Activated T-cell treated with anti-CD3 and anti-CD28 coated beads, Interleukin-2, amount 50 U/mL, for 1 hour (primary cell): ENCODE results near the gene CTTNBP2NL.
A peak's percentile ranks its signal among the peaks of the same experiment; 100 is the strongest.
"Not testable (repeated sequence)": the region's sequence is repeated elsewhere in the genome, so short reads cannot be mapped to it uniquely, and the experiment has no call there.

ENCODE experiments used
- DNase-seq: peaks from one replicate; pipeline ENCODE4 v3.0.0-alpha.2; 2020

CTTNBP2NL gene

GRCh38 chr1:112387807-112388206, 8.2 kb upstream of the CTTNBP2NL start:
- DNase-seq, result no peak

DNA sequence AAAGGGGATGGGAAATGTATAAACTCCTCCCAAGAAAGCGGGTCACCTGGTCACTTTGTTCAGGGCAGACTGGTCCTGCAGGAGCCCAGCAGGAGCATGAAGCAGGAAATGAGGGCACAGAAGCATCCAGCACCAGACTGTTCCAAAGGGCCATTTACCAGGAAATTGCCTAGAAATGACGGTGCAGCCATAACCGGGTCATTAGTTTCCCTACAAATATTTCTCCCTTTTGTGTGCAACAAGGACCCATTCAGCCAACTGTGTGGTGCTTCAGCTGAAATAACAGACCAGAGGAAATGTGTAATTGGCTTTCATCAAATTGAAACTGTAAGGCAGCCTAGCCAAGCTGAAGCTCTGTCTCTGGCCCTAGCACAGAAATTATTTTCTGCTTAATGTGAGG, 7.6 kb upstream of the CTTNBP2NL start:
- DNase-seq, result no peak

- DNase-seq, result no peak
These were observed 6.3 kb upstream of the CTTNBP2NL start for GRCh38 chr1:112389689-112390088.

DNA sequence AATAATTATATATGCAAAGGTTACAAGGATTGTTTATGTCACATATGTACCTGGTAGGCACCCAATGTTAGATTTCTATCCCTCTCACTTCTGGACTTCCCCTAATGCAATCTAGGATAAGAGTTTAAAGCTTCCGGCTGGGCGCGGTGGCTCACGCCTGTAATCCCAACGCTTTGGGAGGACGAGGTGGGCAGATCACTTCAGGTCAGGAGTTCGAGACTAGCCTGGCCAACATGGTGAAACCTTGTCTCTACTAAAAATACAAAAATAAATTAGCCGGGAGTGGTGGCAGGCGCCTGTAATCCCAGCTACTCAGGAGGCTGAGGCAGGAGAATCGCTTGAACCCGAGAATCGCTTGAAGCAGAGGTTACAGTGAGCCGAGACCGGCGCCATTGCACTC, 5.7 kb upstream of the CTTNBP2NL start:
- not testable (repeated sequence) for DNase-seq

- DNase-seq, result peak; percentile 75
These were observed 5.0 kb upstream of the CTTNBP2NL start for GRCh38 chr1:112390775-112391602.

- no peak for DNase-seq
These were observed 4.4 kb upstream of the CTTNBP2NL start for GRCh38 chr1:112391603-112391940.

DNA sequence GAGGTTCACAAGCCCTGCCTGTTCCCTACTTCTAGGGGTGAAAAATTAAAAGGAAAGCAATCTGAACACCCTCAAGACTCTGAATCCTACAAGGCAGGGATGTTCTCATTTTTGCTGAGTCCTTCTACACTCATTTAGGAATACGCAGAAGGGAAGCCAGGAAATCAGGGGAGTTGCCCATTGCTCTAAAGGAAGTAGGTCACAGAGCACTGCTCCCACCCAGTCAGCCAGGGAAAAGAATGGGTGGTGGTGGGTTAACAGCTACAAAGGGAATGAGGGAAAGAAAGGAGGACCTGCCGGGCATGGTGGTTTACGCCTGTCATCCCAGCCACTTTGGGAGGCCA, 2.4 kb upstream of the CTTNBP2NL start:
- no peak for DNase-seq

- no peak for DNase-seq
These were observed 1.3 kb upstream of the CTTNBP2NL start for GRCh38 chr1:112394743-112395062.

- no peak for DNase-seq
These were observed 676 bp upstream of the CTTNBP2NL start for GRCh38 chr1:112395256-112395820.

DNA sequence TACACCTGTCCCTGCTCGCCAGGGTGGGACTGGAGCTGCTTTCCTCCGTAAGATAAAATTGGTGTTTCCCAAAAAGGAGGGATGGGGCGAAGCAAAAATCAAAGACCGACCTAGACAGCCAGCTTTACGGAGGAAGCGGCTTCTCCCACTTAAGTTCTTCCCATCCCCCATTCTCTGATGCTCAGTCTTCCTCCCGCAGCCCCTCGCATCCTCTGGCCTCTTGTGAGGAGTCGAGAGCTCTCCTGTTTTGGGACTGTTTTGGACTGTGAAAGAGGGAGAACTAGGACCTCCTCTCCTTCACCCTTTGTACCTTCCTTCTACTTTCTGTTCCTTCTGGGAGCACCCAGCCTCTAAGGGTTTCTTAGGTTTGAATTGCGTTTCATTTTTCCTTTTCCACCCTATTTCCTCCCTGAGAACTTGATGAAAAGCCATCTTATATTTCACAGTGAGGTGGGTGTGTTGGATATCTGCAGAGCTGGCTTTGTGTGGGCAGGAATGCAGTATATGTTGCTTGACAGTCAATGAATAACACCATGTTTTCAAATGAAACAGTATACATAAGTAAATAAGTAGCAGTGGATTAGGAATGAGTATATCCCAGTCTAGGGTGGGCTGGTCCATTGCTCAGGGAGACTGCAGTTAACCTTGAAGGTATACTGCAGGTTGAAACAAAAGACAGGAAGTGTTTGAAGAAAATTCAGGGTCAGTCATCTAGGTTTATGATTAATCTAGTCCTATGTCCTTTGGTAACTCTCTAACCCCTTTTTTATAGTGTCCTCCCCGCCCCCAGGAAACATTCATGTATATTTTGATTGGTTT, 848 bp downstream of the CTTNBP2NL start:
- no peak for DNase-seq

DNA sequence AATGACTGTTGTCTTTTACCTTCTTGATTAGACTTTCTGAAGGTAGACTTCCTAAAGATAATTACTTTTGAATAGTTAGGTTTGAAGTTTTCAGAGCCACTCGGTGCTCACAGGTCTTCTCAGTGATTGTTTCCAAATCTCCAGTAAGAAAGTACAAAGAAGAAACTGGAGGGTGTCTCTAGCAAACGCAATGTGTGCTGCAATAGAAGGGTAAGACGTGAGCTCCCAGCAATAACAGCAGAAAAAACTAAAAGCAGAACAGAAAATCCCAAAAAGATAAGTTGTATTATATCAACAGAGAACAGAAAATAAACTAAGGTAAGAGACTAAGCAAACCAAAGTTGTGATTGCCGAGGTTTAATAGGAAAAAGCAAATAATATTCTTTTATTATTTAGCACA, 1.8 kb downstream of the CTTNBP2NL start:
- DNase-seq, result no peak

DNA sequence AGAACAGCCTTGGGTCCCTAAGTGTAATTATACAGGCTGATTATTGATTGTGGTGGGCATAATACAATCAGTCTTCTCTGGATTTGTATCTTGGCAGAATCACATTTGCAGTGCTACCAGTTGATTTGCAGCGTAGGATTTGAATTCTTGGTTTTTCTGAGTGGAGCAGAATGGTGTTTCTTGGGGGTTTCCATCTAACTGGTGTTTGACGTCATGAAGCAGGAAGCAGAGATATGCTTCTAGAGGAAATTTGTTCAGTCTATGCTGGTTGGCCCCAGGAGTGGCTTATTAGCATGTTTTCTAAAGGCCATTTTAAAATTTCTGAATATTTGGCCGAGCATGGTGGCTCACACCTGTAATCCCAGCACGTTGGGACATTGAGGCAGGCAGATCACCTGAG, 3.4 kb downstream of the CTTNBP2NL start:
- no peak for DNase-seq

- DNase-seq, result not testable (repeated sequence)
These were observed 4.7 kb downstream of the CTTNBP2NL start for GRCh38 chr1:112400706-112401105.

GRCh38 chr1:112402682-112403643, 6.9 kb downstream of the CTTNBP2NL start:
- no peak for DNase-seq

DNA sequence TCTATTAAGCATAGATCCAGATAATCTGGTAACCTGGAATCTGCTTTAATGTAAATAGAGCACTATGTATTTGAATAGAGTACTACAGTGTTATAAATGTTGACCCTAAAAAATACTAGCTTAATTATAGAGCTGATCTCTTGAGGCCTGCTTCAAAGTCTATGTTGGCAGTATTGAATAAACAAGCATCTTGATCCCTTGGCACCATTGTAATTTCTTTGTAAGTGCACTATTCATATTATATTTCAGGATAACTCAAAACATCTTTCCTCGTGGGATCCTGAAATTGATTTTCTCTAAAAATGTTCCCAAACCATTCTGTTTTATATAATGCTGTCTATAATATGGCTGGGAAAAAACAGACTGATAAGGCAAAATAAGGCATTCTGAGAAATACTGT, 10.8 kb downstream of the CTTNBP2NL start:
- no peak for DNase-seq

GRCh38 chr1:112409414-112409813, 13.4 kb downstream of the CTTNBP2NL start:
- no peak for DNase-seq

DNA sequence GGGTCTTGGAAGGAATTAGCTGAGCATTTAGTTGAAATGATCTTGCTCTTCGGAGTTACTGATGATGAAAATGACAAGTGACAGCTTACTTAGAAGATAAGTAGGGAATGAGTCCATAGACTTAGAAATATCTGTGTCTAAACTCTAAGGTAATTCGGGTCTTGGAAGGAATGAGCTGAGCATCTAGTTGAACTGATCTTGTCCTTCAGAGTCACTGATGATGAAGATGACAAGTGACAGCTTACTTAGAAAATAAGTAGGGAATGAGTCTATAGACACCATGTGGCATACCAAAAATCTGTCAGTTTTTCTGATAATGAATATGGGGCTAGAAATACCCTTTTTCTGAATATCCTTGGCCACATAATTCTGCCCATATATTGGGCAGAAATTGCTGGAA, 14.7 kb downstream of the CTTNBP2NL start:
- DNase-seq, result no peak

- no peak for DNase-seq
These were observed 21.3 kb downstream of the CTTNBP2NL start for GRCh38 chr1:112417271-112417670.

- DNase-seq, result no peak
These were observed 22.3 kb downstream of the CTTNBP2NL start for GRCh38 chr1:112418099-112418892.

GRCh38 chr1:112423207-112423606, 27.2 kb downstream of the CTTNBP2NL start:
- DNase-seq, result no peak

- not testable (repeated sequence) for DNase-seq
These were observed 27.7 kb downstream of the CTTNBP2NL start for GRCh38 chr1:112423666-112424065.

DNA sequence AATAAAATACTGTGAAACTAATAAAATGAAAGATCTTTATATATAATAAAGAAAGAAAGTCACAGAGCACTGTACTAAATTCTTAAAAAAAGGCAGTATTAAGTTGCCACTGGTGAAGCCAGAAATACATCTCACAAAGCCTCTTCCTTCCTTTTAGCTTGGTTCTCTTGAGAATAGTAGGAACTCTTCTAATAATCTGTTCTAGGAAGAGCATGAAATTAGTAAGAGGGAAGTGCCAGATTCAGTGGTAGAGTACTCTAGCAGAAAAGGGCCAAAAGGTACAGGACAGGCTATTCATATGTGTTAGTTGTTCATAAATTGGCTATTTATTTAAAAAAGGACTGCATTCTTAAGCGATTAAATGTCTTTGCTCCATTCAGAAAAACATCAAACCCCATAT, 33.7 kb downstream of the CTTNBP2NL start:
- no peak for DNase-seq
